Stimulated activated memory B cell treated with anti-CD40 and anti-IgM and Interleukin-4, amounts not matched to agents 10 μg/mL and 1 μg/mL and 100 μg/mL, for 72 hours (primary cell): Measurements from ENCODE around the gene CMTM4.

Source experiments
- ATAC-seq: fragments of 150-1000 bp; cut with Tn5 transposase; 2 replicates; pipeline ENCODE4 v1.10.0; 2021
- H3K27ac Mint-ChIP-seq: one replicate; pipeline ENCODE4 v1.8.0; 2022; ENCODE audit warnings: mild to moderate bottlenecking, mixed read lengths
- H3K27me3 Mint-ChIP-seq: one replicate; pipeline ENCODE4 v1.8.0; 2022; ENCODE audit warnings: mixed read lengths
- H3K36me3 Mint-ChIP-seq: one replicate; pipeline ENCODE4 v1.8.0; 2022; ENCODE audit warnings: mixed read lengths
- H3K4me1 Mint-ChIP-seq: one replicate; pipeline ENCODE4 v1.8.0; 2022; ENCODE audit warnings: mixed read lengths
- H3K4me3 Mint-ChIP-seq: one replicate; pipeline ENCODE4 v1.8.0; 2022; ENCODE audit warnings: mild to moderate bottlenecking, moderate library complexity, mixed read lengths
- H3K9me3 Mint-ChIP-seq: one replicate; pipeline ENCODE4 v1.8.0; 2022; ENCODE audit warnings: mixed read lengths

Gene CMTM4

GRCh38 chr16:66714654-66715307 lies 18.2 kb upstream of the CMTM4 start:
- no peak overlapping the region for H3K4me3 Mint-ChIP-seq
- ATAC-seq = no peak
- no peaks in the 10 kb centered on the region for H3K36me3 Mint-ChIP-seq
- no peak overlapping the region for H3K27ac Mint-ChIP-seq
- peaks cover 21% of the 10 kb centered on the region for H3K27me3 Mint-ChIP-seq
- H3K9me3 Mint-ChIP-seq = no peaks in the 10 kb centered on the region
- no peaks in the 10 kb centered on the region for H3K4me1 Mint-ChIP-seq

DNA sequence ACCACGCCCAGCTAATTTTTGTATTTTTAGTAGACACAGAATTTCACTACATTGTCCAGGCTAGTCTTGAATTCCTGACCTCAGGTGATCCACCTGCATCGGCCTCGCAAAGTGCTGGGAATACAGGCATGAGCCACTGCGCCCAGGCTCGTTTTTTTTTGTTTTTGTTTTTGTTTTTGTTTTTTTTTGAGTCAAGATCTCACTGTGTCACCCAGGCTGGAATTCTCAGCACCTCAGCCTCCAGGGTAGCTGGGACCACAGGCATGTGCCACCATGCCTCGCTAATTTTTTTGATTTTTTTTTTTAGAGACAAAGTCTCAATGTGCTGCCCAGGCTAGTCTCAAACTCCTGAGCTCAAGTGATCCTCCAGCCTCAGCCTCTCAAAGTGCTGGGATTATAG lies 17.5 kb upstream of the CMTM4 start:
- no peak for ATAC-seq
- H3K36me3 Mint-ChIP-seq = no peaks in the 10 kb centered on the region
- H3K4me1 Mint-ChIP-seq = no peaks in the 10 kb centered on the region
- peaks cover 21% of the 10 kb centered on the region for H3K27me3 Mint-ChIP-seq
- H3K9me3 Mint-ChIP-seq = no peaks in the 10 kb centered on the region
- no peak overlapping the region for H3K27ac Mint-ChIP-seq
- no peak overlapping the region for H3K4me3 Mint-ChIP-seq

DNA sequence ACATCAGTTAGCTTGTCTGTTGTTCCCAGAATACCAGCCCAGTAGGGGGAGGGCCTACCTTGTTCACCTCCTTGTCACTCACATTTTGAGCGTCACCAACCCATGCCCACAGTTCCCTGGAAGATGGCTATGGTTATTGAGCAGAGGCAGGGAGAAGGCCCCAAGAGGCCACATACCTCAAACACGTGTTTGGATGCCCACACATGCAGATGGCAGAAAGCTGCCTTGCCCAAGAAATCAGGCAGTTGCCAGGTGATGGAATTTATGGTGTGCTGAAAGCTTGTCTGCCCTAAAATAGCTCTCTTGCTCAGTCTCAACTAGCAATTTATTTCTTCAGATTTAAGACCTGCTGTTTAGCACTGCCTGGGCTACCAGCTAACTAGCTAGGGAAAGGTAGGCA lies 16.5 kb upstream of the CMTM4 start:
- Mint-ChIP-seq H3K27me3 (peaks cover 21% of the 10 kb centered on the region), H3K36me3 (no peaks in the 10 kb centered on the region), H3K27ac (no peak overlapping the region), H3K4me3 (no peak overlapping the region), H3K9me3 (no peaks in the 10 kb centered on the region), H3K4me1 (no peaks in the 10 kb centered on the region)
- ATAC-seq = no peak

- Mint-ChIP-seq H3K9me3 (no peaks in the 10 kb centered on the region), H3K27me3 (peaks cover 21% of the 10 kb centered on the region), H3K4me1 (no peaks in the 10 kb centered on the region), H3K4me3 (no peak overlapping the region), H3K27ac (no peak overlapping the region), H3K36me3 (no peaks in the 10 kb centered on the region)
- no peak for ATAC-seq
Observed at GRCh38 chr16:66712512-66712911, 16.0 kb upstream of the CMTM4 start.

DNA sequence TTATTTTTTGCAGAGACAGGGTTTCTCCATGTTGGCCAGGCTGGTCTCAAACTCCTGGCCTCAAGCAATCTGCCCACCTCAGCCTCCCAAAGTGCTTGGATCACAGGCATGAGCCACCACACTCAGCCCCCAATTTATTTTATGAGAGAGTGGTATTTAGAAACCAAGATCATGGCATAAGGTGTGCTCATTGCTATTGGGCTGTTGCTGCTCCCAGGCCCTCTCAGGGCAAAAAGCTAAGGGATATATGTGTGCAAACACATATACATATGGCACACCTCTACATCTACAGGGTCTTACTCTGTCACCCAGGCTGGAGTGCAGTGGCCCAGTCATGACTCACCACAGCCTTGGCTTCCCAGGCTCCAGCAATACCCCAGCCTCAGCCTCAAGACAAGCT lies 15.0 kb upstream of the CMTM4 start:
- H3K27me3 Mint-ChIP-seq = peaks cover 21% of the 10 kb centered on the region
- H3K4me1 Mint-ChIP-seq = no peaks in the 10 kb centered on the region
- ATAC-seq = no peak

DNA sequence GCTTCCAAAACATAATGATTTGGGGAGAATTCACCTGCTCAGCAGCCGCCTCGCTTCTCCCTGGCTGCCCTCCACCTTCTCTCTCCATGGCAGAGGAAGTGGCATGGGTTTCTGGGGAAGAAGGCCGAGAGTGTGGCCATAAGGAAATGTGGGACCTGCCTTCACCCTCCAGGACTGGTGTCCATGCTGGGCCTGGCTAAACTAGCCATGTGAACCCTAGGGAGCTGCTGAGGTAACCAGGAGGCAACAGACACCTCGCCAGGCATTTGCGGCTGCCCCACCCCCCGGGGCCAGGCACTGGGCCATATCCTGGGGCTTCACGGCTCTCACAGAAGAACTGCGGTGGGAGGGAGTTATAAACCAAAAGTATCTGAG lies 9.9 kb upstream of the CMTM4 start:
- no peak for ATAC-seq
- no peaks in the 10 kb centered on the region for H3K9me3 Mint-ChIP-seq
- no peak overlapping the region for H3K27ac Mint-ChIP-seq
- no peaks in the 10 kb centered on the region for H3K36me3 Mint-ChIP-seq
- peaks cover 20% of the 10 kb centered on the region for H3K27me3 Mint-ChIP-seq
- H3K4me3 Mint-ChIP-seq = no peak overlapping the region
- no peaks in the 10 kb centered on the region for H3K4me1 Mint-ChIP-seq

More for the DNA sequence above, 15.0 kb upstream of the CMTM4 start:
- no peaks in the 10 kb centered on the region for H3K36me3 Mint-ChIP-seq
- H3K27ac Mint-ChIP-seq = no peak overlapping the region
- H3K9me3 Mint-ChIP-seq = no peaks in the 10 kb centered on the region
- H3K4me3 Mint-ChIP-seq = no peak overlapping the region

- Mint-ChIP-seq H3K27me3 (peaks cover 18% of the 10 kb centered on the region), H3K27ac (no peak overlapping the region), H3K4me1 (no peaks in the 10 kb centered on the region), H3K36me3 (no peaks in the 10 kb centered on the region), H3K9me3 (no peaks in the 10 kb centered on the region), H3K4me3 (no peak overlapping the region)
- no peak for ATAC-seq
Observed at GRCh38 chr16:66705790-66706505, 9.4 kb upstream of the CMTM4 start.

DNA sequence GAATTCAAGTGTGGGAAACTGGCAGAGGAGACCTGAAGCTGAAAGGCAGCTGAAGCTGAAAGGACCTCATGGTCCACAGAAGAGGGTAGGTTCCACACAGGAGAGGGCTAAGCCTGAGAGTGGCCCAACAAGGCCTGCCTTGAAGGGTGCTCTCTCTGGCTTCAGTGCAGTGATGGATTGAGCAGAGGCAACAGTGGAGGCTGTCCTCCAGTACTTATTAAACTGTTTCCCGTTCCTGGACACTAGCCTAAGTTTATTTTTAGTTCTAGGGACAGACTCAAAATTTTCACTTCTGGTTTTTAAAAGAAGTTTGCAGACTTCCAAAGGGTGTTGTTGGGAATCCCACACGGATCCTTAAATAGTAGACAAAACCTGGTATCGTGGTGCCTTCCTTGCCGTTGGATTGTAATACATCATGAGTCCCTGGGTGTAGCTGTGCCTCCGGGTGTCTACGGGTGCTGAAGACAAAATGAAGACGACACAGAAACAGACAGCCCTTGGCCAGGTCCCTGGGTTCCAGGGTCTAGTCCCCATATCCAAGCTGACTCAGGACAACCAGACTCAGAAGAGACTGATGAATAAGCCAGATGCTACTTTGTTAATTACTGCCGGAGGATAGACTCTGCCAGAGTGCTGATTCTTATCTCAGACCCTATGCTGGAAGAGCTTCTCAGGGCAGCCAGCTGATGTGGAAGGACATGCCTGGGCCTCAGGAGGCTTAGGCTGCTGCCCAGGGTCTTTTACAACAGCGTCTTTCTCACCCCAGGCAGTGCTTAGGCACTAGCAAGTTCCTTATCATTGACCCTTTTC lies 7.1 kb upstream of the CMTM4 start:
- peak; percentile 25 for ATAC-seq
- Mint-ChIP-seq H3K4me1 (no peaks in the 10 kb centered on the region), H3K9me3 (no peaks in the 10 kb centered on the region), H3K4me3 (no peak overlapping the region), H3K27ac (no peak overlapping the region), H3K27me3 (peaks cover 10% of the 10 kb centered on the region), H3K36me3 (no peaks in the 10 kb centered on the region)

- Mint-ChIP-seq H3K4me3 (no peak overlapping the region), H3K4me1 (no peaks in the 10 kb centered on the region), H3K27ac (no peak overlapping the region), H3K36me3 (no peaks in the 10 kb centered on the region), H3K9me3 (no peaks in the 10 kb centered on the region), H3K27me3 (peaks cover 10% of the 10 kb centered on the region)
- ATAC-seq = no peak
Observed at GRCh38 chr16:66701516-66701915, 5.0 kb upstream of the CMTM4 start.

- ATAC-seq = no peak
- no peak overlapping the region for H3K4me3 Mint-ChIP-seq
- no peaks in the 10 kb centered on the region for H3K9me3 Mint-ChIP-seq
- no peaks in the 10 kb centered on the region for H3K36me3 Mint-ChIP-seq
- H3K27me3 Mint-ChIP-seq = peaks cover 10% of the 10 kb centered on the region
- no peak overlapping the region for H3K27ac Mint-ChIP-seq
- no peaks in the 10 kb centered on the region for H3K4me1 Mint-ChIP-seq
Observed at GRCh38 chr16:66701026-66701425, 4.5 kb upstream of the CMTM4 start.

GRCh38 chr16:66699898-66700297 lies 3.4 kb upstream of the CMTM4 start:
- Mint-ChIP-seq H3K4me3 (no peak overlapping the region), H3K27ac (no peak overlapping the region), H3K36me3 (no peaks in the 10 kb centered on the region), H3K9me3 (no peaks in the 10 kb centered on the region), H3K4me1 (peaks cover 5% of the 10 kb centered on the region), H3K27me3 (peaks cover 16% of the 10 kb centered on the region)
- no peak for ATAC-seq

GRCh38 chr16:66698046-66698445 lies 1.5 kb upstream of the CMTM4 start:
- peaks cover 25% of the 10 kb centered on the region for H3K27me3 Mint-ChIP-seq
- no peaks in the 10 kb centered on the region for H3K36me3 Mint-ChIP-seq
- ATAC-seq = no peak
- no peaks in the 10 kb centered on the region for H3K9me3 Mint-ChIP-seq
- H3K4me1 Mint-ChIP-seq = peaks cover 7% of the 10 kb centered on the region
- H3K27ac Mint-ChIP-seq = no peak overlapping the region
- H3K4me3 Mint-ChIP-seq = no peak overlapping the region

DNA sequence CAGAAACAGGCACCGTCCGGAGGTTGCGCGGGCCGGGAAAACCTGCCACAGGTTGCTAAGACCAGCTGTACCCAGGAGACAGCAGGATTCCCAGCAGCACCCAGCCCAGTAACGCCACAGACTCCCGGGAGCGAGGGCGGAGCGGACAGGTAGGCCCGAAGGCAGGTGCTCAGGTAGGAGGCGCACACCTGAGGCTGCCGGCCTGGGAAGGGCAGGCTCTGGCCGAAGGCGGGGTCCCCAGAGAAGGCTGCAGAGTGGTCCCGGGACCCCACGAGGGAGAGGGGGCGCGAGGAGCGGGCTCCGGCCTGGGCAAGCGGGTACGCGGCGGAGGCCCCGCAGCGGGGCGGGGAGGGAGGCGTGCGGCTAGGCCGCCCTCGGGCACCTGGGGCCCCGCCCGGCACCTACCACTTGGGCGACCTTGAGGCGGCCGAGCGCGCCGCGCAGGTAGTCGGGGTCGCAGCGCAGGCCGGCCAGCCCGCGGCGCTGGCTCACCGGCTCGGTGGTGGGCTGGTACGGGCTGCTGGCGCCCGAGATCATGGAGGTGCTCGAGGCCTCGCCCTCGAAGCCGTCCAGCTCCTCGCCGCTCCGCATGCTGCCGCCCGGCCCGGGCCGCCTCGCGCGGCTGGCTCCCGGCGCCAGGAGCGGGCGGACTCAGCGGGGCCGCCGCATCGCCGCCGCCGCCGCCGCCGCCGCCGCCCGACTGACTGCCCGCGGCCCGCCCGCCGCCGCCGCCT lies 441 bp downstream of the CMTM4 start:
- no peak overlapping the region for H3K27ac Mint-ChIP-seq

GRCh38 chr16:66695471-66695934 lies 1.0 kb downstream of the CMTM4 start:
- ATAC-seq = no peak
- H3K4me3 Mint-ChIP-seq = peak overlapping the region; percentile 76
- H3K36me3 Mint-ChIP-seq = no peaks in the 10 kb centered on the region
- H3K4me1 Mint-ChIP-seq = peaks cover 7% of the 10 kb centered on the region
- peaks cover 47% of the 10 kb centered on the region for H3K27me3 Mint-ChIP-seq
- no peaks in the 10 kb centered on the region for H3K9me3 Mint-ChIP-seq
- no peak overlapping the region for H3K27ac Mint-ChIP-seq

More for the DNA sequence above, 441 bp downstream of the CMTM4 start:
- H3K4me1 Mint-ChIP-seq = peaks cover 7% of the 10 kb centered on the region
- peaks cover 41% of the 10 kb centered on the region for H3K27me3 Mint-ChIP-seq
- peak overlapping the region; percentile 75 for H3K4me3 Mint-ChIP-seq
- ATAC-seq = peak; percentile 63
- no peaks in the 10 kb centered on the region for H3K36me3 Mint-ChIP-seq
- no peaks in the 10 kb centered on the region for H3K9me3 Mint-ChIP-seq

GRCh38 chr16:66693149-66693548 lies 3.4 kb downstream of the CMTM4 start:
- Mint-ChIP-seq H3K4me3 (no peak overlapping the region), H3K27ac (no peak overlapping the region), H3K9me3 (no peaks in the 10 kb centered on the region), H3K36me3 (no peaks in the 10 kb centered on the region), H3K27me3 (peaks cover 63% of the 10 kb centered on the region), H3K4me1 (peaks cover 7% of the 10 kb centered on the region)
- ATAC-seq = no peak
